T-helper 22 cell (primary cell): Measurements from ENCODE around the gene RAB20.
"Not testable (repeated sequence)": the region's sequence is repeated elsewhere in the genome, so short reads cannot be mapped to it uniquely, and the experiment has no call there.

Experiments used
- DNase-seq: peaks from one replicate; pipeline ENCODE4 v3.0.0-alpha.2; 2020; ENCODE audit warnings: low read depth

Gene RAB20

DNA sequence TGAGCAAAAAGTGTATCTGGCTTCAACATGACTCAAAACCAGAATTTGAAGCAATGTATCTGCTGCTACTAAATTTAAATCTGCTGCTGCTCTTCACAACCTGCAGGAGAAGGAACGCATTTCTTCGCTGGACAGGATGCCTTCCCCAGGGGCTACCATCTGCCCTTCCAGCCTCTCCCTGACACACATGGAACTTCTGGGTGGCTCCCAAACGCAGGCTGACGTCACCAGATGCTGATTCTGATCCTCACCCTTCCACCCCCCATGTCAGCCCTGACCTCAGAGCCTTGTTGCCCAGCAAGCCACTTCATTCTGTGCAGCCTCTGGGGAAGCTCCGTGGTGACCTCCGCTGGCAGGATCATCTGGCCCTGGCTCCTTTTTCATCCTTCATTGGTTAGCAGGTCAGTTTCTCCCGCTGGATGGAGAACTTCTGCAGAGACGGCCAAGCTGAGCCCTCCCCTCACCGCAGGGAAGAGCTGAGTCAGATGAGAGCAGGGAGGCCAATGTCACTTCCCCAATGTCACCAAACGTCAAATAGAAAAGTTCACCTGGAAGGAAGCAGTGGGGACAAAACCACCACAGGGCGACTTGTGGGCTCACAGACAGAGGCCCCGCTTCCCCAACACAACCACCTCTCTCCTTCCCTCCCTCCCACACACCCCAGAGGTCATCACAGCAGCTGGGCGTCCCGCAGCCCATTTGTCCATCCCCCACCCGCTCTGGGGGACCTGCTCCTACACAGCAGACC is 14.0 kb upstream of the RAB20 start:
- DNase-seq: no peak

DNA sequence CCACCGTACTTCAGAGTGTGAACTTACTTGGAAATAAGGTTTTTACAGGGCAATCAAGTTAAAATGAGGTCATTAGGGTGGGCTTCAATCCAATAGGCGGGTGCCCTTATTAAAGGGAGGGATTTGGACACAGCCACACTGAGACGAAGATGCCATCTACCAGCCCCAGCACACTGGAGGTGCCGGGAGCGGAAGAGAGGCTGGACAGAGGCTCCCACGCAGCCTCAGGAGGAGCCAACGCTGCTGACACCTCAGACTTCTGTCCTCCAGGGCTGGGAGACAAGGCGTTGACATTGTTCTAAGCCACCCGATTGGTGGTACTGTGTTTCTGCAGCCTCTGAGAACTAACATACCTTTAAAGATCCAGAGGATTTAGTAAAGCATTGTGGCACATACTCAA is 12.6 kb upstream of the RAB20 start:
- no peak for DNase-seq

DNA sequence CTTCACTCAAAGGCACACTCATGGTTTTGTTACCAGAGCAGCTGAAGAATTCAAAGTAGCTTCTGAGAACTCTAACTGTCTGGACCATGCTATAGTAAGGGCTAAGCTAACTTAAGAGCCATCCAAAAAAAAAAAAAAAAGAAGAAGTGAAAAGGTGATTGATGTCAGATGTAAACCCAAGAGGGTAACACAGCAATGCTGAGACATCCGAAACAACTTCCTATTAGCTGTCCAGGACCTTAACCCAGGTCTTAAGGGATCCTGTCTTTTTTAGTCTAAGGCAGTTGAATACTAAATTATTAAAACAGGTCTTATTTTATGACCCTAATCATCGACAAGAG is 11.2 kb upstream of the RAB20 start:
- DNase-seq: no peak

DNA sequence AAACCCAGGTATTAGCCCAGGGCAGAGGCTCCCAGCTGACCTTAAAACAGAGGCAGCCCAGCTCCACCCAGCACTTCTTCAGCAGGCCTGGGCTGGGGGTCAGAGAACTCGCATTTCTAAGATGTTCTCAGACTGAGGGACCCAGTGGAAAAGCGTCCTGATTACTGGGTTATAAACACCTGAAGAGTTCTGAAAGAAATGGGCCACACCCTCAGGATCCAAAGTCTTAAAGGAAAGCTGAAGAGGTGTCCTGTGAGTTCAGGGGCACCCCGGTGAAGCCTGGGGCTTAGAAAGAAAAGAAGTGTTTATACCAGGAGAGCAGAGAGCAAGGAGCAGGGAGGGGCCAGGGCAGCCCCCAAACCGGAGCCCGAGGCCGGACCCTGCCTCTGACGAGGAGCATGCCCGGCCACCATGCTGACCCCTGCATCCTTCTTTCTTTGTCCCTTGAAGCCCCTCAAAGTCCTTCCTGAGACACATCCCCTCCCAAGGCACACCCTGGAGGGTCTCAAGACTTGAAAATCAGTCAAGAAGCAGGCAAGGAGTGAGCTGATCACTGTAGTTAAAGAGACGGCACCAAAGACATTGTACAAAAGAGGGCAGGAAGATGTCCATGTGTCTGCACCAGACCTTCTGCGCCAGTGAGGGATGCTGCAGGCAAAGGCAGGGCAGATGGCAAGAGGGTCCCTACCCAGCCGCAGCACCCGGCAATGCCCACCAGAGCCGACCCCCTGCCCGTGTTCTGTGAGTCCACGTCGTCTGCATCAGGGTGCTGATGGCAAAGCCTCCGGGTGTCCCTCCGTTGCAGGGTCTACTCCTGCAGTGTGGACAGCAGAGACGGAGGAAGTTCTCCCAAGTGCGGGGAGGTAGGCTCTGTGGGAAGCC is 10.6 kb upstream of the RAB20 start:
- no peak for DNase-seq

DNA sequence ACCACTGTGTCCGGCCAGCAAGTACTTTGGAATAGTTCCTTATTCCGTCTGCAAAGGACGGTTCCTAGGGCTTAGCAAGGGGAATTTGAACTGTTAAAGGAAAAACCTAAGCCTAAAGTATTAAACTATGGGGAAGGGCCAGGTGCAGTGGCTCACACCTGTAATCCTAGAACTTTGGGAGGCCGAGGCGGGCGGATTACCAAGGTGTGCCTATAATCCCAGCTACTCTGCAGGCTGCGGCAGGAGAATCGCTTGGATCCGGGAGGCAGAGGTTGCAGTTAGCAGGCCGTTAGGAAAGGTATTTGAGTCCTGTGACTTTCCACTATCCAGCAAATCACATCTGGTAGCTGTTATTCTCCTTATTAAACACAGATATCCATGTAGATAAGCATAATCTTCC is 9.4 kb upstream of the RAB20 start:
- DNase-seq: no peak

DNA sequence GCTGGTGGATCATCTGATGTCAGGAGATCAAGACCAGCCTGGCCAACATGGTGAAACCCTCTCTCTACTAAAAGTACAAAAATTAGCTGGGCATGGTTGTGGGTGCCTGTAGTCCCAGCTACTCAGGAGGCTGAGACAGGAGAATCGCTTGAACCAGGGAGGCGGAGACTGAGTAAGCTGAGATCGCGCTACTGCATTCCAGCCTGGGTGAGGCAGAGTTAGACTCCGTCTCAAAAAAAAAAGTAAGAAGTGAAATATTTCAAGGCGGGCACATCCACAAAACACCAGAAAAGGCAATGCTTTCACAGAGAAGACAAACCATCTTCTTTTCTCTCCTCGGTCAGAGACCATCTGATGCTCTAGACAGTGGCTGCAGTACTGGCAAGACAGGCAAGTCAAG is 8.4 kb upstream of the RAB20 start:
- not testable (repeated sequence) for DNase-seq

DNA sequence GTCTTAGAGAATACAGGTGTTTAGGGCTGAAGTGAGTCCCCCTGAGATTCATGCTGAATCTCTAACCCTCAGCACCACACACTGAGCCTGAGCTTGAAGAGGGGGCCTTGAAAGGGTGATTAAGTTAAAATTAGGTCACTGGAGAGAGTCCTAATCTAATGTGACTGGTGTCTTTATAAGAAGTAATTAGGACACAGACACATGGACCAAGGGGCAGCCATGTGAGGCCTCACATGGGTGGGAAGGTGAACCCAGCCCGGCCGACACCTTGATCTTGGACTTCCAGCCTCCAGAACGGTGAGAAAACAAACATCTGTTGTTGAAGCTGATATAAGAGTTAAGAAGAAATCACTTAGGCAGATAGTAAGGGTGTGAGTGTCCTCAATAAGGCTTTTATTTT is 7.1 kb upstream of the RAB20 start:
- no peak for DNase-seq

DNA sequence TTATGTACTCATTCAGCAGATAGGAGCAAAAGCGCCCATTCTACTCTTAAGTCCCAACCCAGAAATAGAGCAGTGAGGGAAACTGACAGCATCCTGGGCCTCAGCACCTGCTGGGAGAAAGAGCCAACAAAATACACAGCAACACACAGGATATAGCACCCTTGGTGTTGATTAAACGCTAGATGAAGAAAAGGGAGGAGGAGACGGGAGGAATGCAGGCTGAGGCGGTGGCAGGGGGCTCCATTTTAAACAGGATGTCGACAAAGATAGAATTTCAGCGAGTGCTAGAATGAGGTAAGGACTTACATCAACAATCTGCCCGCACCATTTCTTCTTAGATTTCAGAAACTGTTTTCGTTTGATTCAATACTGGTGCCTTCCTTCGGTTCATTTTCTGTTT is 4.6 kb upstream of the RAB20 start:
- DNase-seq: no peak

DNA sequence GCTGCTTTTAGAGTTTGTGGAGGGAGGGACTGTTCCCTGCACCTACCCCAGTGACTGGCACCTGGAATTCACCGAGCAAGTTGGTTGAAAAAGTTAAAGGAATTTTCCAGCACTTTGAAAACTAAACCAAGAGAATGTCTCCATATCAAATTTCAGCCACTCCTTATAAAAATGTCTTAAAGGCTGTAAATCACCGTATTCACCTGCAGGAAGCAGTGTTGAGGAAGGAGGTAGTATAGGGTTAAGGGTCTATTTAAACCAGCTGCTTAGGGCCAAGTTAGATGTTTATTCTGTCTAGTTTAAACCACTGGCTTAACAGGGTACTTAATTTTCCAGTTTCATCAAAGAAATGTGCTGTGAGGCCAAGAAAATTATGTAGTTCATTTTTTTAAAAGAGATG is 3.8 kb upstream of the RAB20 start:
- DNase-seq: no peak

DNA sequence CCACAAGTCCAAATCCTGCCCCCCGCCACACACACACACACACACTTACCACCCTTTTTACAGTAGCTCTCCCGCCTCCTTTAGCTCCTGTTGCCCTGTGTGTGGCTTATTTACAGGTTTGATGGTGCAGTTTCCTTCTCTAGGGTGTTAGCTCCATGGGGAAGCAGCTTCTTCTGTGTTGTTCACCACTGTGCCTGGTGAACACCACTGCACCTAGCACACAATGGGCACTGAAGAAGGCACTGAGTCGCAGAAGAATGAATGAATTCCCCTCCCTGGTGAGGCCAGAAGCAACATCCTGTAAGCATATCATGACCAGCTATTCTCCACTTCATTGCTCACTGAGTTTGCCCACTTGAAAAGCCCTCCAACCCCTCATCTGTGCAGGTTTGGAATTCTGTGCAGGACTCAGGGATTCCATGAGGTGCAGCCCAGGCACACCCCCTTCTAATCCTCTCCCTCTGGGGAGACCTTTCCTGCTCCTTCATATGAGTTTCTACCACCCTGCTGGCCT is 3.0 kb upstream of the RAB20 start:
- no peak for DNase-seq

DNA sequence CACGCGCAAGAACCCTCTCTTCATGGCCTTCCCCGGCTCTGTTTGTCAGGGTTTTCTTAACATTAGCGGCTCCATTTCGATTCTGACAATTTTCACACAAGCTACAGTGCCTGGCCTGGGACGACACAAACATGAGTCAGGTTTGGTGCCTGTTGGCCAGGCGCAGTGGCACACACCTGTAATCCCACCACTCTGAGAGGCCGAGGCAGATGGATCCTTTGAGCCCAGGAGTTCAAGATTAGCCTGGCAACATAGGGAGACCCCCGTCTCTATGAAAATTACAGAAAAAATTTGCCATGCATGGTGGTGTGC is 1.9 kb upstream of the RAB20 start:
- DNase-seq: no peak

DNA sequence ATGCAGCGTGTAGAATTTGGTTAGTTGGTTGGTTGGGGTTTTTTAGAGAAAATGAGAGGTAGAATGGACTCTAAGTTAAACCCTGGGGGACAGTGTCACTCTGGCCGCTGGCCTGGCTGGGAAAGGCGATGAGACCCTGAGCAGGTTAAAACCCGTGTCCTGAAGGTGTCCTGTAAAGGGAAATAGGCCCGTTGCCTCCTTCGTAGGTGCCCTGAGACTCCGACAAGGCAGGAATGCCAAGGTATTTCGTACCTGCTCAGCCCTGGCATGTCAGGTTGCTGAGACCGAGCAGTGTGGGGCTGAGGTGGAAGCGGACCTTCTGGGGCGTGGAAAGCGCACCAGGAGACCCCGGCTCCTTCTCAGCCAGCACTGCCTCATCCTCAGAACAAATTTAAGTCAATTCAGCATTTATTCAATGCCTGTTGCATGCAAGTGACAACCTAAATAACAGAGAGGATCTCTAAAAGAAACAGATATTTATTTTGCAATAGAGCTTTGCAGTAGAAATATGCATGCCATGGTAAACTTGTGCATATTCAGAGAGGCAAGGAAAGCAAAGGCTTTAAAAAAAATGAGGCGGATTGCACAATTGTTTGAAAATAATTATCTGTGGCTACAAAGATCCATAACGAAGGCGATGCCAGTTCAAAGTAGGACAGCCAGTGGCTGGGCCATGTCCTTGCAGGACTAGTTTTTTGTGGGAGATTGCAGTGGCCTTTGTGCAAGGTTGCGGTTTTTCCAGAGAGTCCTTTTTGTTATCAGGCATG is 1.4 kb upstream of the RAB20 start:
- no peak for DNase-seq

DNA sequence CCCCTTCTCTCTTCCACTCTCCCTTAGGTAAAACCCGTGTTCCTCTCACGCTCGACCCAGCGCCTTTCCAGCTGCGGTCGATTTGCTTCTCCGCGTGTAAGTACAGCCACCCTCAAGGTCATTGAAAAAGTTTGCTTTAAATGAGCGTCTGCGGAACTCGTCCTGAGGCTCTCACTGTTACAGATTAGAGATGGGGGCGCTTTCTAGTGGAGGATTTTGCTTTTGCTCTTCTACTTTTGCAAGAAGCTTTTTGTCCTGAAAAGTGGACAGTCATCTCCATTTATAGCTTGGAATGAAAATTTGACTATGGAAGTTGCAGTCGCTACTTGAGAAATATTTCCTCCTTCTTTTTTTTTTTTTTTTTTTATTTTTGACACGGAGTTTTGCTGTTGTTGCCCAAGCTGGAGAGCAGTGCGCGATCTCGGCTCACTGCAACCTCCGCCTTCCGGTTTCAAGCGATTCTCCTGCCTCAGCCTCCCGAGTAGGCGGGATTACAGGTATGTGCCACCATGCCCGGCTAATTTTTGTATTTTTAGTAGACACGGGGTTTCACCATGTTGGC is 595 bp upstream of the RAB20 start:
- DNase-seq: no peak

DNA sequence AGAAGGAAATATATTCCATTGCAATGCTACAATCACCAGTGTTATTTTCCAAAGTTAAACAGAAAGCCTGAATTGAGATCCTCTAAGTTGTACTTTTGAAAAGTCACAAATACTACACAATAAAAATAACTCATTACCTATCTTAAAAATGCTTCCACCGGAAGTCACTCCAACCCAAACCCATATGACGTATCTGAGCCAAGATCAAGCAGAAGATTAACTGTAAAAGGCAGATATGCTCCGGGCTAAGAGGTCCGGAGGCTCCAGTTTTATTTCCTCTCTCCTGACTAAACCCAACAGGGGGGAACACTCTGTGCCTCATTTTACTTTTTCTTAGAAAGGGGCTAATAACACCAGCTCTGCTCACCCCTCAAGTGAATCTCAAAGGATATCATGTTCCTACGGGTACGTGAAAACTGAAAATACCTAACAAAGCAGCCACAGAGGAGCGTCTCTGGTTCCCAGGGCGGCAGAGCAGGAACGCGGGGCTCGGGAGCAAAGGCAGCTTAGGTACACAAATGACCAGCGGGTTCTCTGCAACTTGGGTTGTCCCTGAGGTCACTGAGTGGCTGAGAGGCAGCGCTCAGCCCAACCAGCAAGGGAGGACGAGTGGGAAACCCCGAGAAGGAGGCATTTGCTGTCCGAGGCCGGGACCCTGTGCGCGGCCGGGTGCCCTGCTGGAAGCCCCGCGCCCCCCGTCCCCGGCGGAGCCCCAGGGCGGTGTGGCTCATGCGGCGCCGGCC is 750 bp downstream of the RAB20 start:
- no peak for DNase-seq

DNA sequence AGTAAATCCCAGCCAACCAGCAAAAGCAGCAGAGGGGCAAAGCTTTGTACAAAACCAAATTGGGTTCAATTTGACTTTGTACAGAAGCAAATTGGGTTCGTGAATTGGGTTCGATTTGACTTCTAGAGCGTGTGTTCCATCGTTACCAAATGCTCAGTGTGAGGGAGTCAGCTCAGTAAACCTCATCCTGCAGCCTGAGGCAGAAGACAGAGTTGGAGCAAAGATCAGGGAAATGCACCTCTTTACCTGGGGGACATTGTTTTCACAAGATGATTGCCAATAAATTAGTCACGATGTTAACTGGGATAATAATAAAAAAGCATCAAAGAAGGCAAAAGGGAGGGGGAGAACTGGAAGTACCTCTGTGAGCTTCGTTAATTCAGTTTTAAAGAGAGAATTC is 1.5 kb downstream of the RAB20 start:
- DNase-seq: no peak

DNA sequence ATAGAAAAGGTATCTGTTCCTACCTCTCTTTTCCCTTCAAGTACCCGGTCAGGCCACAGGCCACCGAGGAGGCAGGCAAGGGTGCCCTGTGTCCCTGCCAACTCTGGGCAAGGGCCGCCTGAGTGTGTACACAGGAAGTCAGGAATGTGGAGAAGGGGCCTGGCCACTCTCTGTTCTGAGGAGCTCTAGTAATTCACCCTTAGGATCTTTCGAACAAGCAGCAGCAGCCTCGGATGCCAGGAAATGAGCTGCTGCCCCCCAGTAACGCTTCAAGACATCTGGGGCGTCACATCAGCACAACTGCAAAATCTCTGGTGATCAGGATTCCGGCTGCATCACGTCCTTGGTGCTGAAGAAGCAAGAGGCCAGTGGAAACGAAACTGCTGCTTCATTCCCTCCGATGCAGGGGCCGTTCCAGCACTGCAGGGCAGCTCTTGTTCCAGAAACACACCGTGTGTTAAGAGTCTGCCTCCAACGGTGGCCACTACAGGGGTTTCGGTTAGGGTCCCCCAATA is 2.0 kb downstream of the RAB20 start:
- DNase-seq: no peak

DNA sequence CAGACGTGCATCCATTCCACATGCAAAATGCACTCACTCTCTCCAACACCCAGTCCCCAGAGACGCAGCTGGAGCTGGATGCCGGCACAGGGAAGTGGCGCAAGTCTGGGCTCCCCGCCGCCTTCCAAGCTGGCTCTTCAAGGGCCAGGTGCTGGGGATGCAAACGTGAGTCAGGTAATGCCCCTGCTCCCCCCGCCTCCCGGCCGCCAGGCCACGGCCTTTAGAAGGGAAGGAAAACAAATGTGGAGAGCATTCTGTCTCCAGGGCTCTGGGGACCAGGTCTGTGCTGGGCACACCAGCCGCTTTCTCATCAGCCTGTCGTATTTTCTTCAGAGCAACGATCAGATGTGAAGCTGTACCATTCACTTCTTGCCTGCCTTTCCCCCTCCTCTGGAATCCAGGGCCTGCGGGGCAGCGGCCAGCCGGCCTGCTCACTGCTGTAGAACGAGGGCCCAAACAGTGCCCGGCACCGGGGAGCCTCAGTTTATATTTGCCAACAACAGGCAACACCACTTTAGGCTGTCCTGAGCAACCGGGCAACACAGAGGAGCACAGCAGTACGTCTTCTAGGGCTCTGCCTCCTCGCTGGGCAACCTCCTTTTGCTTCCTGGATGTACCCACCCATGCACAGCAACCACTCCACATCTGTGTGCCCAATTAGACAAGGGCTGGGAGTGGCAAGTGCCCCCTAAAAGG is 3.8 kb downstream of the RAB20 start:
- no peak for DNase-seq

DNA sequence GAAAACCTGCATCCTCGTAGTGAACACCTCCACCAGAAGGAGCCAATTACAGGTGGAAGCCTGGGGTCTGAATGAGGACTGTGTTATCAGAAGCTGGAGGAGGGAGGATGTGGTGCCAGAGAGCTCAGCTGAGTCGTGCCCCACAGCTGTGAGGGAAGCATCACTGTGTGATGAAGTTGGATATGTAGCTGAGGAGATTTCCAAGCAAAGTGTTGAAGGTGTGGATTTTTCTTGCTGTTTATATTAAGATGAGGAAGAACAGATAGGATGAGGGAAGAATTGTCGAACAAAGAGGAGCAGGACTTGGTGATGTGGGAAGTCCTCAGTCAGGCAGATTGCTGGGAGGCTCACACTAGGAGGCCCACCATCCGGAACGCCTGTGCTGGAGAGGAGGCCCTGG is 4.4 kb downstream of the RAB20 start:
- DNase-seq: no peak

DNA sequence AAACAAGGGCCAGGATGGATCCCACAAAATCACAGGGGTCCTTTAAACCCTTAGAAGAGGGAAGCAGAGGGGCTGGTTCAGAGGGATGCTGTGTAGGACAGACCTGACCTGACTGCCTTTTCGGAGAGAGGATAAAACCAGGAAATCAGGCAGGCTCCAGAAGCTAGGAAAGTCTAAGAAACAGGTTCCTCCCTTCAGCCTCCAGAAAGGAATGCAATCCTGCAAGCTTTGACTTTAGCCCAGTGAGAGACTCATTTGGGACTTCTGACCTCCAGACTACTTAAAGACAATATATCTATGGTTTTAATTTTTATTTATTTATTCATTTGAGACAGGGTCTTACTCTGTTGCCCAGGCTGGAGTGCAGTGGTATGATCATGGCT is 5.3 kb downstream of the RAB20 start:
- DNase-seq: no peak

DNA sequence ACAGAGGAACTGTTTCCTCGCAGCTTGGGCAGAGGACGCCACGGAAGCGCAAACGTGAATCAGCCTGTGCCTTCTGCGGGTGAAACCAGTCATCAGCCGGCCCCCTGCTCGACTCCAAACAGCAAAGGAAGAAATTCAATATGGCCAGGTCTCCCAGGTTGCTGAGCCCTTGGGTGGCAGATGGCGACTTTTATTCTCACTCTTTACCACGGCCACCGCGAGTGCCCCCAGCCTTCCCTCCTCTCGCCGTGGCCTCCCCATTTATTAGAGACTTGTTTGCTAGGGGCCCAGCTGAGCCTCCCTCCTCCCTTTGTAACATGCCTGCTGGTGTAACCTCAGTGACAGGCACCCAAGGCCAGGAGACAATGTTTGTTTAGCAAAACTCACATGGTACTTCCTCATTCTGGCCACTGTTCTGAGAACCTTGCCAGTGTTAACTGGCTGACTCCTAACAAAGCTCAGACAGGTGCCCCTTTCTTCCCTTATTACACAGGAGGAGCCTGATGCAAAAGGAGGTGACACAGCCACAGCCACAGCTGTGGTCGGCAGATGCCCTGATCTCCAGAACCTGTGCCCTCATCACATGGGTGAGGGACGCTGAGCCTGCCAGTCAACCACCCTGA is 5.8 kb downstream of the RAB20 start:
- DNase-seq: no peak

DNA sequence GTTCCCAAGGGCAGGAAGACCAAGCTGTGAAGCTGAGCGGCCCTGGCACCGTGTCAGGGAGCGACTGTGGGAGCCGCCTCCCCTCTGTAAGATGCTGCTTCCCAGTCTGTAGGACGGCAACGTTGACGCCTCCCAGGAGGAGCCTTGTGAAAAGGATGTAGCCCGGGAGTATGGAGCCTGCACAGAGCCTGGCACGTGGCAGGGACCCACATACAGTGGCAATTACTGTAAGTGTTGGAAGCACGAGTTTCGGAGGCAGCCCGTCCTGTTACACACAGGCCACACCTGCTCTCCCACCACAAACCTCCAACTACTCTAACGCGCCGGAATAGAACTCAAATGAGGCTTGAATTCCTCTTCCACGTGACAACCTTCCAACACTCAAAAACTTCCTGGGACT is 6.6 kb downstream of the RAB20 start:
- DNase-seq: no peak
